Coronary artery (tissue), 2 donors: ENCODE results near the gene ESPN.

Experiments used
- DNase-seq: peaks from one replicate; pipeline ENCODE4 v3.0.0-alpha.2; 2017; ENCODE audit warnings: low spot score
- H3K27ac ChIP-seq, 2 donors: fragments of 200-600 bp; sonication (generic); one replicate each; pipeline ENCODE4 v1.5.1; 2016 to 2019
- H3K4me3 ChIP-seq: fragments of 200-600 bp; sonication (generic); 2 replicates; pipeline ENCODE4 v1.5.1; 2016; ENCODE audit warnings: mild to moderate bottlenecking, moderate library complexity
- CTCF ChIP-seq: fragments of 200-600 bp; sonication (generic); IDR thresholded peaks from one replicate; pipeline ENCODE4 v1.5.1; 2019; ENCODE audit warnings: antibody characterized with exemption

ESPN gene

GRCh38 chr1:6456800-6457466 lies 32.4 kb downstream of the ESPN start:
- Histone ChIP-seq H3K4me3 (no peak overlapping the region), H3K27ac (no peak overlapping the region)
- no peak for DNase-seq
- no peak for TF ChIP-seq CTCF

DNA sequence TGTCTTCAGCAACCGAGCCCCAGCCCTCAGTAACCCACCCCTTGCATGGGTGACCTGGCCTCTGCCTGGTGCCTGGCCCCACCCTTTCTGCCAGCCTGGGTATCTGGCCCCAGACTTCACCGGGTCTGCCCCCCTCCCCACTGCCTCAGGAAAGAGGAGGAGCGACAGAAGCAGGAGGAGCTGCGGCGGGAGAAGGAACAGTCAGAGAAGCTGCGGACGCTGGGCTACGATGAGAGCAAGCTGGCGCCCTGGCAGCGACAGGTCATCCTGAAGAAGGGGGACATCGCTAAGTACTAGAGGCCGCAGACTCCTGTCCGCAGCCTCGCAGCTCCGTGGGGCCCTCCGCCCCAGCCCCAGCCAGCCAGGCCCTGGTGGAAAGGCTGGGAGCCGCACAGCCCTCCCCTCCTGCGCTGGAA lies 35.3 kb downstream of the ESPN start:
- TF ChIP-seq CTCF = no peak
- Histone ChIP-seq H3K27ac (no peak overlapping the region), H3K4me3 (peak overlapping the region; percentile 51)
- no peak for DNase-seq

GRCh38 chr1:6460301-6461050 lies 35.9 kb downstream of the ESPN start:
- Histone ChIP-seq H3K27ac (no peak overlapping the region), H3K4me3 (peak overlapping the region; percentile 51)
- no peak for DNase-seq
- no peak for TF ChIP-seq CTCF

DNA sequence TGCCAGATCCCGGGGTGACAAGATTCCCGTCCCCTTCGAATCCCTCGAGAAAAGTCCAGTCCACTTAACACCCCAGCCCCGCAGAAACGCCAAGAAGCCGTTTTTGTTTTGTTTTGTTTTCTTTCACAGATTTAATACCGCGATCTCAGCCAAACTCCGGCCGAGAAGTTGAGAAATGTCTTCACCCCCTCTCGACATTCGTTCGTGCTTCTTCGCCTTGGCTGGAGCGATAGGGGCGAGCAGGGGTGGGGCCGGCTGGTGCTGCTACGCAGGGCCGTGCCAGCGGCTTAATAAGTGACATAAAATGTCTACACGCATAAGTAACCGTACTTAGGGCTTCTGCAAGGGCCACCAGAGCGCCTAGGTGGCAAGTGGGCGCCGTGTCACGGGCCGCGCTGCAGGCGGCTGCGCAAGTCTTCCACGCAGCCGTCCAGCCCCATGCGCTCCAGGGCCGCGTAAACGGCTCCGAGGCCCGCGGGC lies 36.5 kb downstream of the ESPN start:
- no peak for DNase-seq
- TF ChIP-seq CTCF = no peak
- no peak overlapping the region for H3K27ac ChIP-seq
- peak overlapping the region; percentile 51 for H3K4me3 ChIP-seq

DNA sequence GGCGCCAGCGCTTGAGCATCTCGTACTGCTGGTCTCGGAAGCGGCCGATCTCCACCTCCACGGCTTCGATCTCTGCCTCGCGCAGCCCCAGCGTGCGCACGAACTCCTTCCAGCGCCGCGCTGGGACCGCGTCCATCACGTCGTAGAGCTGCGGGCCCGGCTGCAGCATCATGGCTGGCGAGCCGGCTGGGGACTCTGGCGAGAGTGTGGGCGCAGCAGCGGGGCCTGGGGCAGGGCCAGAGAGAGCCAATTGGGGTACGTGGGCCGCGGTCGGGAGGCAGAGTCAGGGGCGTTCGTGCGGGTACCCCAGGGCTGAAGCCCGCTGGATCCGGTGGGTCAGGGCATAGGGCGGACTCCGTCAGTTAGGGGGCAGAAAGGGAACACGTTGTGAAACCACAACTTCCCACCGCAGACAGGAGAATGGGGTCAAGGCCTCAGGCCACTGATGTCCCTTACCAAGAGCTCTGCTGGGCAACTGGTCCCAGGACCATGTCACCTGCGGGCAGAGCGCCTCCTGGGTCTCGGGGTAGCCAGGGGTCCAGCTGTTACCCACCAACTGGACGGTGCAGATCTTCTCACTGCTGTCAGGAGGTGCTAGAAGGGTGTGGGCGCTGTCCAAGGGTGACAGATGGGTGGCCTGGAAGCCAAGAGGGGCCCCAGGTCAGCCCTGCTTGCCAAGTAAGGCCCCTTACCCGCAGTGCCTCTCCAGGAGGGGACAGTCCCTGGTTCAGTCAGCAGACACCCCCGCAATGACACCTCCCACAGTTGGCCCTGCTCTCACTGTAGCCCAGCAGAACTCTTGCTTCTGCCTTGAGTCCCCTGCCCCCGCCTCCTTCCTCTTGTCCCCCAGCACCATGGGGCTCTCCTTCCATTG lies 37.2 kb downstream of the ESPN start:
- no peak for TF ChIP-seq CTCF
- DNase-seq = no peak
- no peak overlapping the region for H3K27ac ChIP-seq
- no peak overlapping the region for H3K4me3 ChIP-seq

DNA sequence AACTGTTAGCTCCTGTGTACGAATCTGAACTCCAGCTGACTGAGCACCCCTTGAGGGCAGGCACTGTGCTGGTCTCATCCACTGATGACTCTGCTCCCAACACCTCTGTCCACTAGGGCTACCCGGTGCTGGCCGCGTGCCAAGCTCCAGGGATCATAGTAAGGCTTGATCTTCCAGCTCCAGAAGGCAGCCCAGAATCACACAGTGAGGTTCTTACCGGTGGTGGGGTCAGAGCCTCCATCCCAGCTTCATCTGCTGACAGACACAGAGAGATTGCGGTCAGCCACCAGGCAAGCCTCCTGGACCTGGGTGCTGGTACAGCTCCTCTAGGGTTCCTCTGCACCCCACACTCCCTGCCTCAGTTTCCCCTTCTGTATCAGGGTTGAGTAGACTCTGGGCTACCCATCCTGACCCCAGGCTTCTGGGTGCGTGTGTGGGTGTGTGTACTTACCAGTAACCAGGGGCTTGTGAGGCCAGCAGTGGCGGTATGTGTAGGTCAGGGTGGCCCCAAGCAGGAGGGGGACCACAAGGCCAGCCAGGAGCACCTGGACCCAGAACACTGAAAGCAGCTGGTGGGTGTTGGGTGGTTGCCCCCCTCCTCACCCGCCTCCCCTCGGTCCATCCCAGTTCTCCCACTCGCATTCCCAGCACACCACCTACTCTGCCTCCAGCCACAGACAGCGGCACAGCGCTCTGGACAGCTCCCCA lies 38.0 kb downstream of the ESPN start:
- DNase-seq = no peak
- H3K4me3 ChIP-seq = no peak overlapping the region
- no peak overlapping the region for H3K27ac ChIP-seq
- no peak for TF ChIP-seq CTCF
